GM19193 (cell line): ENCODE measurements around the gene VGF.

ENCODE experiments used
- POLR2A ChIP-seq: IDR thresholded peaks from 4 replicates; pipeline ENCODE4 v1.6.1; 2011; ENCODE audit not compliant: insufficient read depth, insufficient read length; ENCODE audit errors: extremely low read depth

VGF gene

DNA sequence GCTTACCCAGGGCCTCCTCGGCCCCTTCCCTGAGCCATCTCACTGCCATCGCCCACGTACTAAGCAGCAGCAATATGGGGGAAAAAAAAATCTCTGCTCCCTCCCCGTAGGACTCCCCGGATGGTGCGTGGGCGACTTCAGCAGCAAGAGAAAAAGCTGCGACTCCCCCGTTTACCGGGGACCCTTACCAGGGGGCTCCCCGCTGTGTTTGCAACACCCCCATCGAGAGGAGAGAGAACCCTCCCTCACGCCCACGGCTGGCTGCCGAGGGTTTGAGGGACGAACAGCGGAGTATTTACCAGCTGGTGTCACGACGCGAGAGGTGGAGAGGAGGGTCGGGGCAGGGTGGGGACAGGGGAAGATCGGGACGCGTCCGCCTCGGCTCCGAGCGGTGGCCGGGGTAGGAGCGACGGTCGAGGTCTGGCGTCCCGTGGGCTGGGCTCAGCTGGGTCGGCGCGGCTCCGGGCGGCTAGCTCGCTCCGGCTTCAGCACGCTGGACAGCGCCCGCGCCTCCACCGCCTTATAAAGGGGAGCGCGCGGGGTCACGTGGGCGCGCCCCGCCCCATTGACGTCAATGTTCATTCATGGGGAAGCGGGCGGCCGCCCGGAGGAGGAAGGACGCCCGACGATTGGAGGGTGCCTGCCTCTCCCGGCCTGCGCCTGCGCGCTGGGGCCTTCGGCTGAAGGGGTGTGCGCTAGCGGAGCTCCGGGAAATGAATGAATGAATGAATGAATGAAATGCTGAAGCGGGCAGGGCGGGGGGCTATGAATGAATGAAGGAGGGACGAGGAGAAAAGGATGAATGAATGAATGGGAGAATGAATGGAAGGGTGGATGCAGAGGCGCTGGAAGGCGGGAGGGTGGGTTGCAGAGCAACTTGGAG, at the start of gene VGF:
Gene VGF, minus strand, starts transcription at position 495 of the 883 bp plus-strand sequence. CDS start 726 bp downstream, outside the sequence.
- TF ChIP-seq POLR2A: no peak

DNA sequence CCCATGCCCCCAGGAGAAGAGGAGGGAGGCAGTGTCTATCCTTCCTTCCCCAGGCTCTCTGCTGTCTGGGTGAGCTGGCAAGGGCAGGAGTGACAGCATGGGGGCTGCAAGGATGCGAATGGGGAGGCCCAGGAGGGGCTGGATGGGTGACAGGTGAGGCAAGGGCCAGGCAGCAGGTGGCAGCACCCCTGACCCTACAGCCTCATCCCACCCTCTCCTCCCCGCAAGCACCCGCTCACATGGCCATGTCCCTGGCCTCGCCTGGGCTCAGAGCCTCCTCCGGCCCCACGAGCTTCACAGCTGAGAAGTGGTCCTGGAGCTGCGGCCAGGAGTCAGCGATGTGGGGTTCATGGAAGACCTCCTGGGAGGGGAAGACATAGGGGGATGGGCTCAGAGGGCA, 46.6 kb upstream of the VGF start:
- TF ChIP-seq POLR2A: no peak

DNA sequence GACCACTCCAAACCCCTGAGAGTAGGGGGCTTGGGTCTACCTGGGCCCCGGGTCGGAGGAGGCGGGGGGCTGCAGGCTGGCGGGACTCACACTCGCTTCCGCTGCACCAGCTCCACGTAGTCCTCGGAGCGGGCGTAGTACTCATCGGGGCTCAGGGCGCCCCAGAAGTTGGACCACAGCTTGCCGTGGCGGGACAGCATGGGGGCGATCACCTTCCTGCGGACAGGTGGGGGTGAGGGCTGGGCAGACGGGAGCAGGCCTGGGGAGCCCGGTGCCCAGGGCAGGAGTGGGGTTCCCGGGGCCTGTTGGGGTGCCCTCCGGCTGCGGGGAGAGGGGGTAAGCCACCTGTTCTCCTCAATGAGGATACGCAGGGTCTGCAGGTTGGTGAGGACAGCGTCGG, 46.1 kb upstream of the VGF start:
- no peak for TF ChIP-seq POLR2A

DNA sequence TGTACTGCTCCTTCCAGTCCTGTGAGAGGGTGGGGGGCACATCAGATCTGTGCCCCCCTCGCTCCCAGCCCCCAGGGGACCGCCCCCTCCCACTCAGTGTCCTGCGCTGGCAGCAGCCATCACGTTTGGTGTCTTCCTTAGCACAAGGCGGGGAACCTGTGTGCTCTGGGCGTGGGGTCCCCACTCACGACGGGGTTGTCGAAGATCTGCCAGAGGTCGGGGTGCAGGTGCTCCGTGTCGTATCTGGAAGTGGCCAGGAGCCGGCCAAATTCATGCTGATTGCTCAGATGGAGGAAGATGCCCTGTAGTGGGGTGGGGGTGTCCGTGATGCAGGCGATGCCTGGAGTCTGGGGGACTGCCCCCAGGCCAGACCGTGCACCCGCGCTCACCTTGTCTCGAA, 44.8 kb upstream of the VGF start:
- TF ChIP-seq POLR2A: no peak

DNA sequence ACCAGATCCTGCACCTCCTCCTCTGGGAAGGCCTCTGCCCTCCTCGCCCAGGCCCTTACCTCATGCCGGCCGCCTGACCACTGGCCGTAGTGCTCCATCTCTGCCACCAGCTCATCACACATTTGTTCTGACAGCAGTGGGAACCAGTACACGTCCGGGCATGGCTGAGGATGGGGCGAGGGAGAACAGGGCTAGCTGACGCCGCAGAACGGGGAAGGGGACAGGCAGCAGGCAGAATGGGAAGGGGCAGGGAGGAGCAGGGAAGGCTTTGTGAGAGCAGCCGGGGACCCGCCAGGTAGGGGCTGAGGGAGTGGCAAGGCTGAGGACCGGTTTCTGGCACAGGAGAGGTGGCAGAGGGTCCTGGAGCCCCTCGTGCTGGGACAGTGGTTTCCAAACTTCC, 43.4 kb upstream of the VGF start:
- no peak for TF ChIP-seq POLR2A

DNA sequence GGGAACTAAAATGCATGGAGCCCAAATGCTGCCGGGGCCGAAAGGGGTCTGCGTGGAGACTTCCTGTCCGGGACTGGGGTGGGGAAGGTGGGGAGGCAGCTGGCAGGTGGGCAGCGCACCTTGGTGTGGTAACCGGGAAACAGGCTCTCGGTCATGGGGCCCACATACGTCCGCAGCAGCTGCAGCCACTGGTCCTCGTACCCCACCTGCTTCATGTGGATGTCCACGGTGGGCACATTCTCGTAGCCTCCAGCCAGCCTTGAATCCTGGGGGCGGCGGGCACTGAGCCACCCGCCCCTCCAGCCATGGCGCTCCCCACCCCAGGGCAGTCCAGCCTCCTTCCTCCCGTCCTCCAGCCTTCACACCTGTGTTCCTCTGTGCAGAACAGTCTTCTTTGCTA, 42.1 kb upstream of the VGF start:
- no peak for TF ChIP-seq POLR2A

DNA sequence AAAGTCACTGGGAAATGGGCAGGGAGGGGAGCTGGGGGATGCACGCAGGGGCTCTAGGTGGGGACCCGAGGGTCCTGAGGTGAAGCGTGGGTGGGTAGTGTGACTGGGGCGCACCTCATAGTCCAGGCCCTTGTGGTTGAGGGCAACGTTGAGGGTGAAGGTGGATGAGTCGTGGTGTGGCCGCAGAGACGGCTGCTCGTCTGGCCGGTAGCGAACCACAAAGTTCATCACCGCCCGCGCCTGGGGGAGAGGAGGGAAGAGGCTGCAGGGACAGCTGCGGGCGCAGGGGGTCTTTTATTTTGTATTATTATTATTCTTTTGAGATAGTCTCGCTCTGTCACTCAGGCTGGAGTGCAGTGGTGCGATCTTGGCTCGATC, 41.3 kb upstream of the VGF start:
- TF ChIP-seq POLR2A: no peak

DNA sequence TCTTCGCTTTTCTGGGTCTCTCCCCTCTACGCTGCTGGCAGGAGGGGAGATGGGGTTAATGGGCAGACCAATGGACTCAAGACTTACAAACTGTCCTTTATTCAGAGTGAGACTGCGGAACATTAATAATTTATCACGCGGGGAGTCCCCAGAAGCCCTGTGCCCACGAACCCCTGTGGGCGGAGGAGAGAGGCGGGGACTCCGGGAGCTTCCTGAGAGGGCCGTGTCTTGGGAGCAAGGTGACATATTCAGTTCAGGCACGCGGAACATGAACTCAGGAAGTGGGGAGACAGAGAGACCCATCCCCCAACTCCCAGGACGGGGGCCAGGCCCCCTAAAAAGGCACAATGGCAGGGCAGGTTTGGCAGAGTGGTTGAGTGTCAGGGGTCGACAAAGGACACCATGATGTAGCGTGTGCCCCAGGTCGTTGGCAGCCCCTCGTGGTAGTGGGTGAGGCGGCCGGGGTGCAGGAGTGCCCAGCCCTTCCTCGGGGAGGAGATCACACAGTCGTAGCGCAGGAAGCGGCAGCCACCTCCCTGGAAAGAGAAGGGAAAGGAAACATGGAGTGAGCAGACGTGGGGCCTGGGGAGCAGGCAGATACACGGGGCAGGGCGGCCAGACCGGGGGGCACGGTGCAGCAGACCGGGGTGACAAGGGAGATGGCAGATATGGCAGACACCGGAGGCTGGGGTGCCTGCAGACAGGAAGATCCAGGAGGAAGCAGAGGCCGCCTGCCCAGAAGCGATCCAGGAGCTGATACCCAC, 40.7 kb upstream of the VGF start:
- TF ChIP-seq POLR2A: no peak

DNA sequence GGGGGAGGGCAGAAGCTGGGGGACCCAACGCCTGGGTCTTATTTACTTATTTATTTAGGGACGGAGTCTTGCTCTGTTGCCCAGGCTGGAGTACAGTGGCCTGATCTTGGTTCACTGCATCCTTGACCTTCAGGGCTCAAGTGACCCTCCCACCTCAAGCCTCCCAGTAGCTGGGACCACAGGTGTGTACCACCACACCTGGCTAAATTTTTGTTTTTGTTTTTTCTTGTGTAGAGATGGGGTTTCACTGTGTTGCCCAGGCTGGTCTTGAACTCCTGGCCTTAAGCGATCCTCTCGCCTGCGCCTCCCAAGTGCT, 37.2 kb upstream of the VGF start:
- no peak for TF ChIP-seq POLR2A

DNA sequence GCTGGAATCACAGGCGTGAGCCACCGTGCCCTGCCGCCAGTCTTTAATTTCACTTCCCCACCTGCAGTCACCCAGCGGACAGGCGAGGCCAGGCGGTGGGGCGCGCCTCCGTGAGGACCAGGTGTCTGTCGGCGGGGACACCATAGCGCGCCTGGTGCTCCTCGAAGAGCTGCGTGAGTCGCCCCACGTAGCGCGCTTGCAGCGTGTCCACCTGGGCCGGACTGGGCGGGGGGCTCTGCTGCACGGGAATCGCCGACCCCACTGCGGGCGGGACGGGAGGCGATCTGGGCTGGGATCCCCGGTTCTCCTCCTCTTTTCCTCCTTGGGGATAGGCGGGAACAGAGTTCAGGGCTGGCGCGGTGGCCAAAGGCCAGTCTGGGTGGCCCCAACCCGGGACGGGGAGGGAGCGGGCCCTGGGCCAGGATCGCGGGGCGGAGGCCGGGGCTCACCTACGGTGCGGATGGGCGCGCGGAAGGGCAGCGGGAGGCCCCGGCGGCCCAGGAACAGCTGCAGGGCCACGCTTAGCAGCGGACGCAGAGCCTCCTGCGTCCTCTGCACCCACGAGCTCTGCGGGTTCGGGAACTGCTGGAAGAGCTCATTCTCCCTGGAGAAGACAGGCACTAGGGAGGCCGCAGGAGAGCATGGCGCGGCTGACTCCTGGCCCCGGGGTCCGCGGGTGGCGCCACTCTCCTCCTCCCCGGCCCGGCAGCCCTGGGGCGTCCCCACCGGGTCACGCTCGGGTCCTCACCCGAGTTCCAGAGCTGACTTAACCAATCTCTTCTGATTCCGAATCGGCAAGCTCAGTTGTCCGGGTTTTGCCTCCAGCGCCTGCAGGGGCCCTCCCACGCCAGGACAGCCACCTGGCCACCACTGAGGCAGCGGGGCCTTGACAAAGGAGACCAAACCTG, 36.6 kb upstream of the VGF start:
- TF ChIP-seq POLR2A: no peak

DNA sequence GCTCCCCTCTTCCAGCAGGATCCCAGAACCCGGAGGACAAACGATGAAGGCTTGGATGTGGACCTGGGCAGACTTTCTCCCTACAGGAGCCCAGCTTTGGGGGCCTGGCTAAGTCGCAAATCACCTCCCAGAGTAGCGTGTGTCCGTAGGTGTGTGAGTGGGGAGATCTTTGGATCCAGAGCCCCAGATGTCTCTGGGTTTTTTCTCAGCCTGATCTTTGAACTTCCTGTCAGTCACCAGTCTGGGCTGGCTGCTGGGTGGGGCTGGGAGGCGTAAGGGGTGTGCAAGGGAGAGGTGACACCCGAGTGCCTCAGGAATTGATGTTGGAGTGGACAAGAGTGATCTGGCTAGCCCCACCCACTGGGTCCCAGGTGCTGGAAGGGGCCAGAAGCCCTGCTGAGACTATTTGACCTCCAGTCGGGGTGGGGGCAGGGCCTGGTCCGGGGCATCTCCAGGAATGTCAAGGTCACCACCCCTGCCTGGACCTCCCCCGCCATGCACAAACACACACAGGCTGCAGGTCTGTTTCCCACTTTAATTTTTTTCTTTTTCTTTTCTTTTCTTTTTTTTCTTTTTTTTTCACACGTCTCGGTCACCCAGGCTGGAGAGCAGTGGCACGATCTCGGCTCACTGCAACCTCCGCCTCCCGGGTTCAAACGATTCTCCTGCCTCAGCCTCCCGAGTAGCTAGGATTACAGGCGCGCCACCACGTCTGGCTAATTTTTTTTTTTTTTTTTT, 35.7 kb upstream of the VGF start, which contains the start of gene MOGAT3:
Gene MOGAT3, minus strand, starts transcription at position 175 of the 738 bp plus-strand sequence. CDS start 182 bp downstream, outside the sequence.
- TF ChIP-seq POLR2A: no peak

DNA sequence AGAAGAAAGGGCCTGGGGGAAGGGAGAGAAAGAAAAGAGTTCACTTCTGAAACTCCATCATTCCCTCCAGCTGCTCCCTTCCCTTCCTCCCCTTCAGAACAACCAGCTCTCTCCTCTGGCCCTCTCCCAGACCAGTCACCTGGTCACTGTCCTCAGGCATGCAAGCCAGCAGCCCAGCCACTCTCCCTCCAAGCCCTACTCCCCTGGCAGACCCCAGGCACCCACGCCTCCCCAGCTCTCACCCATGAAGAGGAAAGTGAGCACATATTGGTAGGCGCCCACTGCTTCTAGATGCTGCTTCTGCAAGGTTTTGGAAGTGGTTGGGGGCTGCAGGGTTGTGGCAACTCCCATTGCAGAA, 35.1 kb upstream of the VGF start:
- TF ChIP-seq POLR2A: no peak

DNA sequence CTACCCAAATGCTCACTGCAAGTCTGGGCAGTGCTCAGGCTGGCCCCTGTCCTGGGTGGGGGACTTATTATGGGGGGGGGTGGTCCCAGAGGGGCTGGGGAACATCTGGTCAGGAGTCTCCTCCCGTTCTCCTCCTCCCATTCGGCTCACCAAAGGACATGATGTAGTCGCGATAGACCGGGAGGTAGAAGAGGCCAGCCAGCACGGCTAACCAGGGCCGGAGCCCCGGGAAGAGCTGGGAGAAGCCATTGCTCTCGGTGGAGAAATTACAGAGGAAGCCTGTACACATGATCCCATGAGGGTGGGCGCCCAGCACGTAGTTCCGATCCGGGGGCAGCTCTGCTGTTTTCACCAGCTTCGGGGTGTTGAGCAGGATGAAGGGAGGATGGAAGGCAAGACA, 33.1 kb upstream of the VGF start:
- TF ChIP-seq POLR2A: no peak

DNA sequence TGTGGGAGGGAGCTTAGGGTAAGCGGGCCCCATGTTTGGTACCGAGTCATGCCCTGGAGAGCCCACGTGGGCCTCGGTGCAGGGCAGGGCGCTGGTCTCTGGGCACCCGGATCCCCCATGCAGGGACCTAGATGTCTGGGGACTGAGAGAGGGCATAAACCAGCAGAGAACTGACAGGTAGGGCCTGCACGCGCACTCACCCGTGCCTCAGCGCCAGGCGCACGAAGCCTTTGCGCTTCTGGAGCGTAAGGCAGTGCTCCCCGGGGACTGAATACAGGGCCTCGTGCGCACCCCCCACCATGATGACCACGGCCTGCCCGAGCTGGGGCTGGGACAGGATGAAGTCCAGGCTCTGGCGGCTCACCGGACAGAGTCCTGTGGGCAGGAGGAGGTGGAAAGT, 32.6 kb upstream of the VGF start:
- TF ChIP-seq POLR2A: no peak

DNA sequence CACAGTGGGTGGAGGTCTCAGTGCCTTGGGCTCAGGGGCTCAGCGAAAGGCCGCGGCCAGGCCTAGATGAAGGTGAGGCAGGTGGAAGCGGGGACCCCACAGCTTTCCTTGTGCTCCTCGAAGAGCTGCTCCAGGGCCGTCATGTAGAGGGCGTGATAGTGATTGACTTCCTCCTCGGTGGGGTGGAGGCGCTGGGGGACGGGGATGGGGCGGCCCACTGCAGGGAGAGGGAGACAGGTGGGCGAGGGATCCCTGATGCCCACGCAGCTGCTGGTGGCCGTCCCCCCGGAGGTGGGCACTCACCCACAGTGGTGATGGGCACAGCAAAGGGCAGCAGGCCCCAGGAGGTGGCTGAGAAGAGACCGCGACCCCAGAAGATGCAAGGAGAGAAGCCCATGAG, 30.5 kb upstream of the VGF start:
- no peak for TF ChIP-seq POLR2A

DNA sequence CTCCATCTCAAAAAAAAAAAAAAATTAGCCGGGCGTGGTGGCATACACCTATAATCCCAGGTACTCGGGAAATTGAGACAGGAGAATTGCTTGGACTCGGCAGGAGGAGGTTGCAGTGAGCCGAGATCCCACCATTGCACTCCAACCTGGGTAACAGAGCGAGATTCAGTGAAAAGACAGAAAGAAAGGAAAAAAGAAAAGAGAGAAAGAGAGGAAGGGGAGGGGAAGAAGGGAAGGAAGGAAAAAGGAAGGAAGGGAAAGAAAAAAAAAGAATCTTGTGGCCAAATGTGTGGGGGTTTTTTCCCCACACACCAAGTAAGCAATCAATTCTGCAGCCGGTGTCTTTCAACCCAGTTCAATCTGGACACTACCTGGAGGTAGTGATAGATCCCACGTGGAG, 23.7 kb upstream of the VGF start:
- no peak for TF ChIP-seq POLR2A
